Muscle layer of duodenum (tissue), 2 donors: Measurements from ENCODE around the gene ID2.
A peak's percentile ranks its signal among the peaks of the same experiment; 100 is the strongest.

Experiments
- H3K27ac ChIP-seq: one replicate; pipeline ENCODE4 v1.7.0; 2013; ENCODE audit warnings: mild to moderate bottlenecking, low read length
- H3K27me3 ChIP-seq: one replicate; pipeline ENCODE4 v1.7.0; 2013; ENCODE audit warnings: low read depth, mild to moderate bottlenecking, control low read depth, low read length
- H3K36me3 ChIP-seq, 2 donors: one replicate each; pipeline ENCODE4 v1.7.0; 2013; ENCODE audit warnings: low read length in 2 of 2, control low read depth in 1 of 2, mild to moderate bottlenecking in 1 of 2; ENCODE audit not compliant: insufficient read depth in 2 of 2, control insufficient read depth in 1 of 2
- H3K4me1 ChIP-seq, 2 donors: one replicate each; pipeline ENCODE4 v1.7.0; 2013; ENCODE audit warnings: low read length in 2 of 2, mild to moderate bottlenecking in 2 of 2, control low read depth in 1 of 2, moderate library complexity in 1 of 2; ENCODE audit not compliant: insufficient read depth in 2 of 2, control insufficient read depth in 1 of 2
- H3K4me3 ChIP-seq, 2 donors: one replicate each; pipeline ENCODE4 v1.7.0; 2013; ENCODE audit warnings: low read length in 2 of 2, low read depth in 1 of 2, mild to moderate bottlenecking in 1 of 2
- H3K9me3 ChIP-seq, 2 donors: one replicate each; pipeline ENCODE4 v1.7.0; 2013; ENCODE audit warnings: low read length in 2 of 2, control low read depth in 1 of 2, mild to moderate bottlenecking in 1 of 2; ENCODE audit not compliant: control insufficient read depth in 1 of 2
- donor health status: healthy.

ID2 gene, protein sequence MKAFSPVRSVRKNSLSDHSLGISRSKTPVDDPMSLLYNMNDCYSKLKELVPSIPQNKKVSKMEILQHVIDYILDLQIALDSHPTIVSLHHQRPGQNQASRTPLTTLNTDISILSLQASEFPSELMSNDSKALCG

DNA sequence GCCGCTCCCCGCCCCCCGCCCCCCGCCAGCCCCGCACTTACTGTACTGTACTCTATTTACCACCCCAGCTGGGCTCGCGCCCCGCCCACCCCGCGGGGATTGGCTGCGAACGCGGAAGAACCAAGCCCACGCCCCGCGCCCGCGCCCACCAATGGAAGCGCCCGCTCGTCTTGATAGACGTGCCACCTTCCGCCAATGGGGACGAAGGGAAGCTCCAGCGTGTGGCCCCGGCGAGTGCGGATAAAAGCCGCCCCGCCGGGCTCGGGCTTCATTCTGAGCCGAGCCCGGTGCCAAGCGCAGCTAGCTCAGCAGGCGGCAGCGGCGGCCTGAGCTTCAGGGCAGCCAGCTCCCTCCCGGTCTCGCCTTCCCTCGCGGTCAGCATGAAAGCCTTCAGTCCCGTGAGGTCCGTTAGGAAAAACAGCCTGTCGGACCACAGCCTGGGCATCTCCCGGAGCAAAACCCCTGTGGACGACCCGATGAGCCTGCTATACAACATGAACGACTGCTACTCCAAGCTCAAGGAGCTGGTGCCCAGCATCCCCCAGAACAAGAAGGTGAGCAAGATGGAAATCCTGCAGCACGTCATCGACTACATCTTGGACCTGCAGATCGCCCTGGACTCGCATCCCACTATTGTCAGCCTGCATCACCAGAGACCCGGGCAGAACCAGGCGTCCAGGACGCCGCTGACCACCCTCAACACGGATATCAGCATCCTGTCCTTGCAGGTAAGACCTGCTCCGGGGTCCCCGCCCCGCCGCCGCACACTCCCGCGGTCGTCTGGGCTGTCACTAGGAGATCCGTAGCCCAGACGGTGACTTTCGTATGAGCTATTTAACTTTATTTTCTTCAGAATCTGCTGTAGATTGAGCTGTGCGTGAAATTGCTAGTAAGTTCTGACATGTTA is at the start of gene ID2:
ID2 (plus strand) TSS at position 271 of the 907 bp plus-strand sequence; CDS start at position 381, 110 bp downstream.
- no peaks in the 10 kb centered on the region for H3K9me3 ChIP-seq
- peak within 1 kb of the TSS; percentile 92 to 99 for H3K4me3 ChIP-seq
- no peaks in the 10 kb centered on the region for H3K27me3 ChIP-seq
- peak within 1 kb of the TSS; percentile 95 for H3K27ac ChIP-seq
- peaks cover 8 to 24% of the 10 kb centered on the region in 2 donors for H3K4me1 ChIP-seq
- no peaks in the 10 kb centered on the region for H3K36me3 ChIP-seq

DNA sequence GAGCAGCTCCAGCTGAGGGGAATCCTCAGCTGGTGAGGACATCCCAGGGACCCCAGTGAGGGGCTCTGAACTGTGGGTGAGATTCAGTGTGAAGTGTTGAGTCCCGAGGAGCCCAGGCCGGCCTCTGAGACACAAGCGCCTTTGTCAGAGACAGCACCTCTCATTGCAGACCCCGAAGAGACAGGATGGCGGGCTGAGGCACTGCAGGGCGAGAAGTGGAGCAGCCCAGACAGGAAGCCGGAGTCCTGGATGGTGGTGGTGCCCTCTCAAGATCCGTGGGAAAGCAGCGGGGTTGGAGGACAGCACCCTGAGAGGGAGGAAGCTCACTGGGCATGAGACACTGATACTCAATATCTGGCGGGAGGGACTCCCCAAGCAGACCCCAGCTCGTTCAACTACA is 49.1 kb upstream of the ID2 start:
- H3K27ac ChIP-seq, result no peak overlapping the region
- H3K27me3 ChIP-seq, result no peaks in the 10 kb centered on the region
- peaks cover 0 to 15% of the 10 kb centered on the region in 2 donors for H3K4me1 ChIP-seq
- H3K36me3 ChIP-seq, result no peaks in the 10 kb centered on the region
- no peak overlapping the region for H3K4me3 ChIP-seq
- no peaks in the 10 kb centered on the region for H3K9me3 ChIP-seq

DNA sequence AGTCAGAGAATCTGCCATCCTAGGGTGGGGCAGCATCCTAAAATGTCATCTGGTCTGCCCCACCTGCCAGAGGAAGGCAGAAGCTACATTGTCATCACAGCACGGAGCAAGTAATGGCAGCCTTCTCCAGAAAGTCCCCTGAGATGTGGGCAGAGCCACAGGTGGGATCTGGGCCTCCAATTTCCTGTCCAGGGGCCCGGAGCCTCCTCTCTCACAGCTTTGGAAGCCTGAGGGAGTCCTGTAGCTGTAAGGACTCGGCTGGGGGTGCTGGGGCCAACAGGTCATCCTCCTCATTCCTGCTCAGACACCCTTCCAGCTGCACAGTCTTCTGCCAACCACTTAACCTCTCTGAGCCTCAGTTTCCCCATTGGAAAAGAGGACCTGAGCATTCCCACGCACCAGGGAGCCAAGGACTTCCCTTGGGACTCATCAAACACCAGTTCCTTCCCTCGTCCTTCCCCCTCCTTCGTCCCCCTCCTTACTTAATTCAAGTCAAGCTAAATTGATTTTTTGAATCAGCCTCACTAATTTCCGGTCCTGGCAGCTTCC is 48.6 kb upstream of the ID2 start:
- H3K36me3 ChIP-seq, result no peaks in the 10 kb centered on the region
- no peaks in the 10 kb centered on the region for H3K27me3 ChIP-seq
- peaks cover 0 to 15% of the 10 kb centered on the region in 2 donors for H3K4me1 ChIP-seq
- H3K4me3 ChIP-seq, result no peak overlapping the region
- no peaks in the 10 kb centered on the region for H3K9me3 ChIP-seq
- no peak overlapping the region for H3K27ac ChIP-seq

DNA sequence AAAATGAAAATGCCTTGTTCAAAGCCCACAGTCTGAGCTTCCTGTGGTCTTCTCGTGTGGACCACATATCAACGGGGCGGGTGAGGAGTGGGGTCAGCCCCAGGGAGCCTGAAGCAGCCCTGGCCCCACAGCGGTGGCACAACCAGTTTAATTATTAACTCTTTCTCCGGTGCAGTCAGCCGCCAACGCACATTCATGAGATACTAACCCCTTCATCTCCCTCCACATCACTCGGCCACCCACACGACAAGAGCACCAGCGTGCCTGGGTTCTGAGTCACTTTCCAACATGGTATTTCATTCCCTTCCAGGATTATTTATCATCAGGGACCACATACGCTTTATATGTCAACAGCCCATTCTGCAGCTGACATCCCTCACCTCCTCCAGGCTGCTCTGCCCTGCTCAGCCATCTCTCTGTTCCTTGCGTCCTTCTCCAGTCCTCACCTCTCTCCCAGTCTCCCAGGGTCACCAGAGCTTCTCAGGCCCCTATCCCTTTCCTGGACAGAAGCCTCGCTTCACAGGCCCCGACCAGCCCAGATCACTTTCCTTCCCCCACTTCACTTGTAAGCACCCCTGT is 48.0 kb upstream of the ID2 start:
- Histone ChIP-seq H3K27ac (no peak overlapping the region), H3K4me3 (no peak overlapping the region), H3K27me3 (no peaks in the 10 kb centered on the region), H3K9me3 (no peaks in the 10 kb centered on the region), H3K4me1 (peaks cover 0 to 15% of the 10 kb centered on the region in 2 donors), H3K36me3 (no peaks in the 10 kb centered on the region)

DNA sequence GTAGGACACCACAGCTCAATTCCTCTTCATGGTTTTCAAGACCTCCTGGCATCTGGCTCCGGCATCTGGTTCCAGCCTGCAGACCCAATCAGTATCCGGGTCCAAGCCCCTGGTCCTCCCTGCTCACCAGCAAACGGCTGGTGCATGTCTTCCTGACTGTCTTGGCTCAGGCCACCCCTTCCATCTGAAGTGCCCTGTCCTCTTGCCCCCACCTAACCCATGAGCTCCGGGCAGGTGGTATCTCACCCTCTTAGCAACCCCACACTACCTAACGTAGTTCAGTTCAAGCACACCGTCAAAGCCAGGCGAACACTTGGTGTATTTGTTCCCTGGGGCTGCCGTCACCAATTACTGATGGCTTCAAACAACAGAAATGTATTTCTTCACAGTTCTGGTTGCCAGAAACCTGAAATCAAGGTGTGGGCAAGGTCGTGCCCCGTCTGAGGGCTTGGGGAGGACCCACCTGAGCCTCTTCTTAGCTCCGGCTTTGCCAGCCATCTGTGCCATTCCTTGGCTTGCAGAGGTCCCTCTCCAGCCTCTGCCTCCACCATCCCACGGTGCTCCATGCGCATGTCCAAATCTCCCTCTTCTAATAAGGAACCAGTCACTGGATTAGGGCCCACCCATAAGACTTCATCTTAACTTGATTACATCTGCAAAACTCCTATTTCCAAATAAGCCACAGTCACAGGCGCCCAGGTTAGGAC is 47.2 kb upstream of the ID2 start:
- no peaks in the 10 kb centered on the region for H3K27me3 ChIP-seq
- no peaks in the 10 kb centered on the region for H3K36me3 ChIP-seq
- H3K4me3 ChIP-seq, result no peak overlapping the region
- peaks cover 0 to 15% of the 10 kb centered on the region in 2 donors for H3K4me1 ChIP-seq
- no peak overlapping the region for H3K27ac ChIP-seq
- no peaks in the 10 kb centered on the region for H3K9me3 ChIP-seq

DNA sequence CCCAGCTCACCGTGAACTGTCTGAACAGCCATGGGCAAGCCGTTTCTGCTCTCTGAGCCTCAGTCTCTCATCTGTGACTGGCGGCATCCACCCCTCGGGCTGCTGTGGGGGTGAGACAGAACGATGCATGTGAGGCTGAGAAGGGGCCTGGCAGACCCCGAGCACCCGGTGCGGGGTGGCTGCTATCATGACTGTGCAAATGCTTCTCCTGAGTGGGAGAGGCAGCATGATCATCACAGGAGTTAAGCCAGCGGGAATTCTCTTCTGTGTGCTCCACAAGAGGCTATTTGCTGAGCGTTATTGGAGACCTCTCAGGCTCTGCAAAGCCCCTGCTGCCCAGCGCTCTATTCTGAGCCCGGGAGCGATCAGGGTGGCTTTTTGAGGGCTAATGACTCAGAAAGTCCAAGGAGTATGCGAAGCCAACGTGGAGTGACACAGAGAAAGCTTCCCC is 45.8 kb upstream of the ID2 start:
- Histone ChIP-seq H3K36me3 (no peaks in the 10 kb centered on the region), H3K4me1 (peaks cover 0 to 15% of the 10 kb centered on the region in 2 donors), H3K9me3 (no peaks in the 10 kb centered on the region), H3K27me3 (no peaks in the 10 kb centered on the region), H3K4me3 (no peak overlapping the region), H3K27ac (no peak overlapping the region)

DNA sequence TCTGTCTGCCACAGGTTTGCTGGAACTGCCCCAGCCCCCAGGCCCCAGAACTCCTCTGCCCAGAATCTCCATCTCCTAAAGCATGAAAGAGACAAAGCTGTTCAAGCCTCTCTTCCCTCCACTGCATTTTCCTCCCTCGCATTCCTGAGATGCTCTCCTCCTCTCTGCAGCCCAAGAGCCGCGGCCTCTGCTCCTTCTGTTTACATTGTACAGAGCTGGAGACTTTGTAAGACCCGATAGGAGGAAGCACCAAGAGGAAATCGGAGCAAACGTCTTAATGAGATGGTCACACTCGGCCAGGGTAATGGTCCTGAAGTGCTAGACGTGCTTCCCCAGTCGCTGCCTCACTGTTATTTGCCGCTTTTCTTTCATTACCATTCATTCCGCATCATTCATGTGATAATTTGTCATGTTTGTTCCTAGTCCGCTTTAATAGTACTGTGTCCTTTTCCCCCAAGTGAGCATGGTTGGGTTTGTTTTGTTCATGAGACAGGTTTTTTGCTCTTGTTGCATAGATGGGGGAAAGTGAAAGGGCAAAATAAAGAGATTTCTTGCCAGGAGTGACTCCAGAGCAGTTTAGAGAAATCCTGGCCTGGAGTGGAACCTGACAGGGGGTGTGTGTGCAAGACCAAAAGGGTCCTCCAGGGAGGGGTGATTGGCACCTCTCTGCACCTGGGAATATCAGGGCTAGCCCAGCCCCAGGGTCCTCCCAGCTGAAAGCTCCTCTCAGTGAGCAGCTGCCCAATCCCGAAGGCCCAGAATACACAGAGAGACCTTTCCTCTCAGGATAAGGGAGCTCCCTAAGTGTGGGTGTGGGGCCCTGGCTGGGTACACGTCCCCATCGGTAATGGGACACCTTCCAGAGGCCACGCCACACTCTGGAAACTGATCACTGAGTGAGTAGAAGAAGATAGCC is 44.9 kb upstream of the ID2 start:
- Histone ChIP-seq H3K27me3 (no peaks in the 10 kb centered on the region), H3K9me3 (no peaks in the 10 kb centered on the region), H3K4me1 (peaks cover 0 to 15% of the 10 kb centered on the region in 2 donors), H3K27ac (no peak overlapping the region), H3K36me3 (no peaks in the 10 kb centered on the region), H3K4me3 (peak overlapping the region in 1 of 2 donors; percentile 11)

DNA sequence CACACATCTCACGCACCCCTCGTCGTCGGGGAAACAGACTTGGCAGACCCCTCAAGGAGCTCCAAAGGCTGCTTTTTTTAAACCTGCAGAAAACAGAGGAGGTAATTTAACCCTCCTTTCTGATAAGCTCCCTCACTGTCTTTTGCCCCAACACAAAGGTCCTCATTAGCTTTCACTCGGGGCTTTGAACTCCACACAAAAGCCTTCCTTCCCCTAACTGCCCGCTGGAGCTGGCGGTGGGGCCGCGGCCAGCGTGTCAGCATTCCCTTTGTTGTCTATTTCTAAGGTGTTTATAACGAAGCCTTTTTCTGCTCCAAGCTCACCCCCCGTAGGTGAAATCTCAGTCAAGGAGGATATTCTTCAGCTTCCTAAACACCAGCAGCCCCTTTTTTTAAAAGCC is 43.5 kb upstream of the ID2 start:
- Histone ChIP-seq H3K27me3 (no peaks in the 10 kb centered on the region), H3K9me3 (no peaks in the 10 kb centered on the region), H3K36me3 (no peaks in the 10 kb centered on the region), H3K27ac (no peak overlapping the region), H3K4me1 (peaks cover 0 to 18% of the 10 kb centered on the region in 2 donors), H3K4me3 (no peak overlapping the region)

DNA sequence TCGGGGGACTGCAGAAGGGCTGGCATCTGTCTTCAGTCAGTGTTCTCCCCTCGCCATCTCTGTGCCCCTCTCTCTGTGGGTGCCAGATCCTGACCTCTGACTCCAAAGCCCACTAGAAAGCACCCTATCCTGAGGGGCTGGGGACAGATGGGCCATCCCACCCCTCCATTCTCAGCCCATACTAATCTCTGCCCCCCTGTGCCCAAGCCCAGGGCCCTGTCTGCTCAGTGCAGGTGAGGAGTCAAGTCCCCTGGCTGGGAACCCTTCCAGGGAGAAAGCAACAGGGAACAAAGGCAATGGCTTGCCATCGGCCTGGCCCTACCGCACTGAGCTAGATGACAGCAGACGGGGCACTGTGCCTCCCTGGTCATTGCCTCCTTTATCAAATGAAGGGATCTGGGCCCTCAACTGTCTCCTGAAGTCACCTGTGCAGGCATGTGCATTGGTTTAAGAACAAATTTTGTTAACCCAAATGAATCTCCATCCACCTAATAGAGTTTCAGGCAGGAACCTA is 42.7 kb upstream of the ID2 start:
- no peak overlapping the region for H3K27ac ChIP-seq
- H3K9me3 ChIP-seq, result no peaks in the 10 kb centered on the region
- no peaks in the 10 kb centered on the region for H3K36me3 ChIP-seq
- no peaks in the 10 kb centered on the region for H3K27me3 ChIP-seq
- peaks cover 0 to 25% of the 10 kb centered on the region in 2 donors for H3K4me1 ChIP-seq
- H3K4me3 ChIP-seq, result no peak overlapping the region

DNA sequence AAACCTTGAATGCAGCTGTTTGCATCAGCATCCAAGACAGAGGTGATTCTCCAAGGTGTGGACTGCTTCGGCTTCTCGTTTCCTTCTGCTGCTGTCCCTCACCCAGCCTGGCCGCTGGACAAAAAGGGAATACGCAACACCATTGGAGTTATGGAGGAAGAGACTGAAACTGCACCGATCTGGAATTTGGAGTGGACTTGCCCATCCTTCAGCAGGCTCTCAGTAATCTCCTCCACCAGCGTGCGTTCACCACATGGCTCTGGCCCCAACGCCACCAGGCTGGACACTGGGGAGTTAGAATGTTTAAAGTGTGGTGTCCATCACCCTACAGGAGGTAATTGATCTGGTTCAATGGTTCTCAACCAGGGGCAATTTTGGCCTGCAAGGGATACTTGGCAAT is 41.4 kb upstream of the ID2 start:
- Histone ChIP-seq H3K4me1 (peaks cover 0 to 25% of the 10 kb centered on the region in 2 donors), H3K36me3 (no peaks in the 10 kb centered on the region), H3K4me3 (no peak overlapping the region), H3K27ac (no peak overlapping the region), H3K9me3 (no peaks in the 10 kb centered on the region), H3K27me3 (no peaks in the 10 kb centered on the region)
